ENCODE data around the gene NUTM1. TPM values are rescaled to one million over a fixed set of nuclear protein-coding genes. Genes with fewer than 3 reads are reported as not detected.
"Not testable (repeated sequence)": the region's sequence is repeated elsewhere in the genome, so short reads cannot be mapped to it uniquely, and the experiment has no call there.

The NUTM1 gene
- total RNA-seq, 1 donor from 2014 or later = not detected

- intact Hi-C loops (cut with micrococcal nuclease); DNase-seq; POLR2A ChIA-PET; H3K4me3 Mint-ChIP-seq; CTCF ChIA-PET; H3K9me3 Mint-ChIP-seq; H3K4me1 Mint-ChIP-seq; ATAC-seq (ENCODE audit: low read depth); H3K27me3 Mint-ChIP-seq; H3K27ac Mint-ChIP-seq; H3K36me3 Mint-ChIP-seq (ENCODE audit: low read depth): not testable (repeated sequence)
Measured at GRCh38 chr15:34403160-34403598, 60.1 kb downstream of the NUTM1 start.

DNA sequence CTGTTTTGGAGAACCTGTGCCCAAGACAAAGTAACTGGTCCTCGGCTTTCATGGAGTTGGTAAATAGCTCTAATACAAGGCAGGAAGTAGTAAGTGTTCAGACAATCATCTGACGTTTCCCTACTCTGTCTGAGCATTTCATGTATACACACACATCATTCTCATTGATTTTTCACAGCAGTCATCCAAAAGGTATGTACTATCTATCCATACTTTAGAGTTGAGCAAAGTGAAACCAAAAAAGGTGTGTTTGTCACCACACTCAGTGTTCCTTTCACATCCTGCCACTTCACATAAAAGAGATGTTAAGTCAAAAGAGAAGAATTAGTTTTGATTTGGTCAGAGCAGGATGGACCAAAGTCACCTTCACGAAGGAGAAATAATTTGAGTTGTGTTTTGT, 60.8 kb downstream of the NUTM1 start:
- DNase-seq; CTCF ChIA-PET; intact Hi-C loops (cut with micrococcal nuclease); H3K4me1 Mint-ChIP-seq; H3K27ac Mint-ChIP-seq; ATAC-seq (ENCODE audit: low read depth); POLR2A ChIA-PET; H3K36me3 Mint-ChIP-seq (ENCODE audit: low read depth); H3K27me3 Mint-ChIP-seq; H3K4me3 Mint-ChIP-seq; H3K9me3 Mint-ChIP-seq: not testable (repeated sequence)

Other genes starting within 250 kb of the NUTM1 start
- gene EMC7, start 241.5 kb upstream of the NUTM1 start, total RNA-seq = 29.8 and 31.9 TPM in 2 replicates
- gene PGBD4, start 241.2 kb upstream of the NUTM1 start, total RNA-seq = 4.8 and 5.3 TPM in 2 replicates
- 46.2 and 53.3 TPM in 2 replicates for gene KATNBL1, start 133.2 kb upstream of the NUTM1 start, total RNA-seq
- gene EMC4, start 118.3 kb upstream of the NUTM1 start, total RNA-seq = 63.5 and 71.9 TPM in 2 replicates
- 61.3 and 74.4 TPM in 2 replicates for gene SLC12A6, start 5.5 kb upstream of the NUTM1 start, total RNA-seq
- gene NOP10, start 179 bp upstream of the NUTM1 start, total RNA-seq = 116 and 130 TPM in 2 replicates
- 23.8 and 28.8 TPM in 2 replicates for gene LPCAT4, start 23.9 kb downstream of the NUTM1 start, total RNA-seq
- gene GOLGA8A, start 94.5 kb downstream of the NUTM1 start, total RNA-seq = 160 and 171 TPM in 2 replicates
- 44.1 and 52.4 TPM in 2 replicates for gene GOLGA8B, start 240.3 kb downstream of the NUTM1 start, total RNA-seq

Measured in activated B cell treated with CpG ODN at 0.5 μM for 24 hours (primary cell).